ENCODE results near the gene HIVEP3. TPM values are rescaled to one million over a fixed set of nuclear protein-coding genes. Genes with fewer than 3 reads are reported as not detected.

Gene HIVEP3
- total RNA-seq, 4 donors from 2014 or later = 5.3 to 17.3 (median 9.1) TPM

DNA sequence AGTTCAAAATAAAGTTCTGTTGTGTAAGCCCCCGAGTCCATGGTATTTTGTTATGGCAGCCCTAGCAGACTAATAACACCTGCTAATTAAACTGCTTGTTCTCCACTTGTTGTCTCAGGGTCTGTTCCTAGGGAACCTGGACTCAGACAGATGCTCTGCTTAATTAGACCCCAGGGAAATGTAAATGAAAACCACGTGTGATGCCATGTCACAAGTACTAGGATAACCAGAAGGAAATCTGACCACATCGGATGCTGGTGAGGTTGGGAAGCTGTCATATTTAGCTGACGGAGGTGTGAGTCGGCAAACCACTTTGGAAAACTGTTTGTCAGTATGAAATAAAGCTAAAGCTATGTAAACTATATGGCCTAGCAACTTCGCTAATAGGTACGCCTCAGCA, 453.8 kb downstream of the HIVEP3 start:
- DNase-seq (ENCODE audit: low spot score in 2 of 2) = no peak
- no peak overlapping the region for H3K4me3 ChIP-seq (ENCODE audit: low read depth, poor library complexity, severe bottlenecking)
- intact Hi-C loops (cut with DNase I; ENCODE audit: low total_unique reads) = no loop called here
- 90 to 91% methylated on average over 7 of the region's 7 CpGs for WGBS, 2 donors
- TF ChIP-seq, protein P1, sequence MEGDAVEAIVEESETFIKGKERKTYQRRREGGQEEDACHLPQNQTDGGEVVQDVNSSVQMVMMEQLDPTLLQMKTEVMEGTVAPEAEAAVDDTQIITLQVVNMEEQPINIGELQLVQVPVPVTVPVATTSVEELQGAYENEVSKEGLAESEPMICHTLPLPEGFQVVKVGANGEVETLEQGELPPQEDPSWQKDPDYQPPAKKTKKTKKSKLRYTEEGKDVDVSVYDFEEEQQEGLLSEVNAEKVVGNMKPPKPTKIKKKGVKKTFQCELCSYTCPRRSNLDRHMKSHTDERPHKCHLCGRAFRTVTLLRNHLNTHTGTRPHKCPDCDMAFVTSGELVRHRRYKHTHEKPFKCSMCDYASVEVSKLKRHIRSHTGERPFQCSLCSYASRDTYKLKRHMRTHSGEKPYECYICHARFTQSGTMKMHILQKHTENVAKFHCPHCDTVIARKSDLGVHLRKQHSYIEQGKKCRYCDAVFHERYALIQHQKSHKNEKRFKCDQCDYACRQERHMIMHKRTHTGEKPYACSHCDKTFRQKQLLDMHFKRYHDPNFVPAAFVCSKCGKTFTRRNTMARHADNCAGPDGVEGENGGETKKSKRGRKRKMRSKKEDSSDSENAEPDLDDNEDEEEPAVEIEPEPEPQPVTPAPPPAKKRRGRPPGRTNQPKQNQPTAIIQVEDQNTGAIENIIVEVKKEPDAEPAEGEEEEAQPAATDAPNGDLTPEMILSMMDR (IDR thresholded peaks at IDR 0.05) = no peak
- no peak for TF ChIP-seq POLR2A (IDR thresholded peaks at IDR 0.05)

GRCh38 chr1:41463516-41463915, 455.2 kb downstream of the HIVEP3 start:
- TF ChIP-seq, protein P1 (IDR thresholded peaks at IDR 0.05) = no peak
- no peak for TF ChIP-seq POLR2A (IDR thresholded peaks at IDR 0.05)
- DNase-seq (ENCODE audit: low spot score in 2 of 2) = no peak
- no peak overlapping the region for H3K4me3 ChIP-seq (ENCODE audit: low read depth, poor library complexity, severe bottlenecking)
- 88 to 100% methylated on average over 2 of the region's 2 CpGs for WGBS, 2 donors
- intact Hi-C loops (cut with DNase I; ENCODE audit: low total_unique reads) = no loop called here

GRCh38 chr1:41462680-41463004, 456.1 kb downstream of the HIVEP3 start:
- H3K4me3 ChIP-seq (ENCODE audit: low read depth, poor library complexity, severe bottlenecking) = no peak overlapping the region
- no peak for TF ChIP-seq POLR2A (IDR thresholded peaks at IDR 0.05)
- TF ChIP-seq, protein P1 (IDR thresholded peaks at IDR 0.05) = no peak
- WGBS, 2 donors = 89 to 100% methylated on average over 2 of the region's 2 CpGs
- no peak for DNase-seq (ENCODE audit: low spot score in 2 of 2)
- intact Hi-C loops (cut with DNase I; ENCODE audit: low total_unique reads) = no loop called here

DNA sequence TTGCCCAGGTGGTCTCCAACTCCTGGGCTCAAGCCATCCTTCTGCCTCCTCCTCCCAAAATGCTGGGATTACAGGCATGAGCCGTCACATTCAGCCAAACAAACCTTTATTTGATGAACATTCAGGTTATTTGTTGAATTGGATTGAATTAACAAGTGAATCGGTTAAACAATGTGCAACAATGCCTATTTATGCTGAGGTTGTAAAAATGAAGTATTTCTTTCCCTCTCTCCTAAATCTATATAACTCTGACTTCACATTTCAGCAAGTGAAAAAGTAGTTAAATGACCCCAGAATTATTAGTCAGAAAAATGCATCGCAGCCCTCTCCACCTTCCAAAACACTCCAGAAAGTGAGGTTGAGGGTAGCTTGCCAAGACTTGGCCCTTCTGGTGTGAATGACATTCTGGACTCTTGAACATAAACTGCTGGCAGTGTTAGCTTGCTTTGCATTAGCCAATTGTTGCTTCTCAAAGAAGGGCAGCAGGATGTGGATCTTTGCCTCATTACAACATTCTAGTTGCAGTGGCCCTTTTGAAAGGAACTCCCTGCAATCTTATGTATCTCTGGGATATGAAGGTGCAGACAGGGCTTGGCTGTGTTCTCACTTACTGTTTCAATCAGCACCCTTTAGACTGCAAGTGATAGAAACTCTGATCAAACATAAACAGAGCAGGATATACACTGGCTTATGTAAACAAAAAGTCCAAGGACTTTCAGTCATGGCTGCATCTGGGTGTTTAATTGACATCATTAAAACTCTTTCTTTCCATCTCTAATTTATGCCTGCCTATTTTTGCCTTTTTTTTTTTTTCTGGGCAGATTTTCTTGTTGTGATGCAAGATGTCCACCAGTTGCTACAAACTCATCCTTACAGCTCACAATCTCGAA, 456.7 kb downstream of the HIVEP3 start:
- no peak for DNase-seq (ENCODE audit: low spot score in 2 of 2)
- intact Hi-C loops (cut with DNase I; ENCODE audit: low total_unique reads) = no loop called here
- no peak overlapping the region for H3K4me3 ChIP-seq (ENCODE audit: low read depth, poor library complexity, severe bottlenecking)
- 71 to 79% methylated on average over 4 of the region's 4 CpGs for whole genome bisulfite sequencing, 2 donors
- TF ChIP-seq POLR2A (IDR thresholded peaks at IDR 0.05) = no peak
- TF ChIP-seq, protein P1 (IDR thresholded peaks at IDR 0.05) = no peak

- no peak overlapping the region for H3K4me3 ChIP-seq (ENCODE audit: low read depth, poor library complexity, severe bottlenecking)
- intact Hi-C loops (cut with DNase I; ENCODE audit: low total_unique reads) = no loop called here
- WGBS, 2 donors = 87 to 89% methylated on average over 10 of the region's 10 CpGs
- TF ChIP-seq, protein P1 (IDR thresholded peaks at IDR 0.05) = no peak
- no peak for TF ChIP-seq POLR2A (IDR thresholded peaks at IDR 0.05)
- DNase-seq (ENCODE audit: low spot score in 2 of 2) = no peak
These were observed 461.7 kb downstream of the HIVEP3 start for GRCh38 chr1:41456847-41457540.

Other genes starting within 250 kb of the HIVEP3 start
- gene GUCA2B, start 234.5 kb upstream of the HIVEP3 start, total RNA-seq = 1 to 10 TPM in 1 of 4 donors, not detected in 3; 2.8 TPM
- not detected for gene GUCA2A, start 245.8 kb upstream of the HIVEP3 start, total RNA-seq

Data from lower leg skin (tissue), 4 donors.